ENCODE data around the gene MCRIP2. TPM values are rescaled to one million over a fixed set of nuclear protein-coding genes. Genes with fewer than 3 reads are reported as not detected.

Gene MCRIP2
- total and polyA plus RNA-seq, 10 donors: 23.6 to 106 (median 41.8) TPM

- TF ChIP-seq POLR2A (IDR thresholded peaks at IDR 0.05): no peak
- TF ChIP-seq CTCF (IDR thresholded peaks at IDR 0.05 in 8 of 11, conservative IDR thresholded peaks at IDR 0.05 in 3 of 11): no peak
- no peak for TF ChIP-seq POLR2AphosphoS5 (IDR thresholded peaks at IDR 0.05)
- no peaks in the 10 kb centered on the region for H3K9me3 ChIP-seq
- intact Hi-C loops (cut with DNase I; ENCODE audit: low total_unique reads): no loop called here
- H3K36me3 ChIP-seq: peaks cover 0 to 34% (median 17%) of the 10 kb centered on the region in 6 donors
- peaks cover 0 to 13% (median 0%) of the 10 kb centered on the region in 7 donors for H3K27me3 ChIP-seq (replicated peaks in 1 of 7)
- H3K4me3 ChIP-seq: no peak overlapping the region
- no peak overlapping the region for H3K27ac ChIP-seq
- peak; percentile 78 for DNase-seq
- H3K4me1 ChIP-seq: peaks cover 17 to 72% (median 54%) of the 10 kb centered on the region in 6 donors
- 88 to 94% (median 91%) methylated on average over 21 to 22 of the region's 22 CpGs for WGBS, 5 donors
Measured at GRCh38 chr16:634051-634670, 7.5 kb upstream of the MCRIP2 start.

- 77 to 93% (median 90%) methylated on average over 6 to 7 of the region's 7 CpGs for WGBS, 5 donors
- intact Hi-C loops (cut with DNase I; ENCODE audit: low total_unique reads): no loop called here
- DNase-seq: peak; percentile 82
- H3K4me1 ChIP-seq: peaks cover 17 to 70% (median 48%) of the 10 kb centered on the region in 6 donors
- peaks cover 0 to 30% (median 17%) of the 10 kb centered on the region in 6 donors for H3K36me3 ChIP-seq
- no peak for TF ChIP-seq POLR2AphosphoS5 (IDR thresholded peaks at IDR 0.05)
- TF ChIP-seq POLR2A (IDR thresholded peaks at IDR 0.05): no peak
- TF ChIP-seq CTCF (IDR thresholded peaks at IDR 0.05 in 8 of 11, conservative IDR thresholded peaks at IDR 0.05 in 3 of 11): no peak
- H3K4me3 ChIP-seq: peak overlapping the region in 7 of 8 donors; percentile 66 to 98 (median 84)
- no peaks in the 10 kb centered on the region for H3K9me3 ChIP-seq
- H3K27me3 ChIP-seq (replicated peaks in 1 of 7): peaks cover 0 to 13% (median 0%) of the 10 kb centered on the region in 7 donors
- peak overlapping the region in 1 of 8 donors; percentile 96 for H3K27ac ChIP-seq
Measured at GRCh38 chr16:634996-635395, 6.6 kb upstream of the MCRIP2 start.

GRCh38 chr16:635573-636205 lies 5.9 kb upstream of the MCRIP2 start:
- Histone ChIP-seq H3K27ac (peak overlapping the region; percentile 93 to 98 (median 95)), H3K27me3 (replicated peaks in 1 of 7) (peaks cover 0 to 8% (median 0%) of the 10 kb centered on the region in 7 donors), H3K9me3 (no peaks in the 10 kb centered on the region), H3K36me3 (peaks cover 0 to 30% (median 17%) of the 10 kb centered on the region in 6 donors), H3K4me3 (peak overlapping the region; percentile 66 to 98 (median 85)), H3K4me1 (peaks cover 17 to 65% (median 44%) of the 10 kb centered on the region in 6 donors)
- WGBS, 5 donors: 0 to 21% (median 5%) methylated on average over 8 to 55 of the region's 55 CpGs
- peak; percentile 89 for DNase-seq
- intact Hi-C loops (cut with DNase I; ENCODE audit: low total_unique reads): no loop called here
- TF ChIP-seq CTCF (IDR thresholded peaks at IDR 0.05 in 8 of 11, conservative IDR thresholded peaks at IDR 0.05 in 3 of 11): no peak
- TF ChIP-seq POLR2A (IDR thresholded peaks at IDR 0.05): no peak
- TF ChIP-seq POLR2AphosphoS5 (IDR thresholded peaks at IDR 0.05): no peak

Data from spleen (tissue), 11 donors.